ENCODE results near the gene MME.
A peak's percentile ranks its signal among the peaks of the same experiment; 100 is the strongest.

MME gene

DNA sequence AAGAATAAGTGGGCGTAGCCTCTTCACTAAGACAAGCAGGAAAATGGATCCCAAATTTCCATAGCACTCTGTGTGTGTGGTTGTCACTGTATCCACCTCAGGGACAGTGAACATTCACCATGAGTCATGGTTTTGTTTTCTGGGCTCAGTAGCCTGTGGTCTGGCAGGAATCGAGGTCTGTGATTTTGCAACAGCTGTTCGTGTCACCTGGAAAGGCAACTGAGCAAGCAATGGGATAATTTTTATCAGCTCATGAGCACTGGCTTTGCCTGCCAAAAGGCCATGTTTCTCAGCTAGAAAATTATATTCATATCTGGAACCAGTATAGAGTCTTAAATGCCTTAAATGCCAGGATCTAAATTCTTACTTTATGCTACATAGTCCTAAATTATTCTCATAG, 152.5 kb downstream of the MME start:
- peak; percentile 8 for DNase-seq (ENCODE audit: low read depth, low spot score)

DNA sequence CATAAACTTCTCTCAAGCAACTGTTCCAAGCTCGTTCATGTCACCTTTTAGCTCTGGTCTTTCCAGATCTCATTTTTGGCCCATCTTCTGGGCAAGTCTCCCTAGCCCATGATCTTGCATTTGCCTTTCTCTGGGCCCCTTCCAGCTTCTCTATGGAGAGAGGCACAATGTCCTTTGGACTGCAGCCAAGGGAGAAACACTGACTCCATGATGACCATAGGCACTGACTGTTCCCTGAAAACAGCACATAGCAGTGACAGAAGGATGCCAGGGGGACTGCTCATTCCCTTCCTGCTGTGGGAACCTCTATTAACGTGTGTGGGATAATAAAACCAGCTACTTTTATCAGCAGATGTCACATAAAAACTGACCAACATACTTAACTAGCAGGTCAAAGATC, 153.1 kb downstream of the MME start:
- no peak for DNase-seq (ENCODE audit: low read depth, low spot score)
